Measurements from ENCODE around the gene HAND2. TPM values are rescaled to one million over a fixed set of nuclear protein-coding genes. Genes with fewer than 3 reads are reported as not detected.

The HAND2 gene
- polyA plus RNA-seq, 1 experiment: 2.4 TPM

DNA sequence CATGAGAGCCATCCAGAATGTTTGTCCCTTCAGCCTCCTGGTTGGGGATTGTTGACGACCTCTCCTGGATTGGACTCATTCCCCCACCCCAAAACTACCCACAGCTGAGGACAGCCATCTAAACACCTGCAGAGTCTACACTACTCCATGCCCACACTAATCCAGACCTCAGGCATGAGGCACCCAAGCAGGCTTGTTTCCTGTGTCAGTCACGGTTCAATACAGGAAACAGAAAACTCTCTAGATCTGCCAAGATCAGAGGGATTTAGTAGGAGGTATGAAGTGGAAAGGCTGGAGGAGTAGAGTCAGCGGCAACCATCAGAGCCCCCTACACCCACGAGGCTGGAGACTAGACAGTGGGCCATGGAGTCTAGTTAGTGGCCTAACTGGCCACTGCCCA, 37.7 kb downstream of the HAND2 start:
- Histone ChIP-seq H3K27ac (ENCODE audit: low read depth, low read length) (no peak overlapping the region), H3K9me3 (ENCODE audit: control insufficient read depth, insufficient read depth, low read length) (no peaks in the 10 kb centered on the region), H3K4me3 (ENCODE audit: low read depth, low read length) (no peak overlapping the region), H3K27me3 (ENCODE audit: control insufficient read depth, insufficient read depth, low read length) (peaks cover 6% of the 10 kb centered on the region)
- TF ChIP-seq, protein P1, sequence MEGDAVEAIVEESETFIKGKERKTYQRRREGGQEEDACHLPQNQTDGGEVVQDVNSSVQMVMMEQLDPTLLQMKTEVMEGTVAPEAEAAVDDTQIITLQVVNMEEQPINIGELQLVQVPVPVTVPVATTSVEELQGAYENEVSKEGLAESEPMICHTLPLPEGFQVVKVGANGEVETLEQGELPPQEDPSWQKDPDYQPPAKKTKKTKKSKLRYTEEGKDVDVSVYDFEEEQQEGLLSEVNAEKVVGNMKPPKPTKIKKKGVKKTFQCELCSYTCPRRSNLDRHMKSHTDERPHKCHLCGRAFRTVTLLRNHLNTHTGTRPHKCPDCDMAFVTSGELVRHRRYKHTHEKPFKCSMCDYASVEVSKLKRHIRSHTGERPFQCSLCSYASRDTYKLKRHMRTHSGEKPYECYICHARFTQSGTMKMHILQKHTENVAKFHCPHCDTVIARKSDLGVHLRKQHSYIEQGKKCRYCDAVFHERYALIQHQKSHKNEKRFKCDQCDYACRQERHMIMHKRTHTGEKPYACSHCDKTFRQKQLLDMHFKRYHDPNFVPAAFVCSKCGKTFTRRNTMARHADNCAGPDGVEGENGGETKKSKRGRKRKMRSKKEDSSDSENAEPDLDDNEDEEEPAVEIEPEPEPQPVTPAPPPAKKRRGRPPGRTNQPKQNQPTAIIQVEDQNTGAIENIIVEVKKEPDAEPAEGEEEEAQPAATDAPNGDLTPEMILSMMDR (IDR thresholded peaks at IDR 0.05; ENCODE audit: low read depth, low read length): no peak
- no peak for DNase-seq (ENCODE audit: low read depth, low spot score)
- ChIA-PET CTCF (interaction anchor here (0.6 kb wide), 1 partner anchor 75 kb away, joined by 3 read pairs; no protein-coding TSS in a partner anchor), POLR2A (interaction anchor here (0.7 kb wide), 2 partner anchors 15 to 303 kb away, joined by 3 read pairs; no protein-coding TSS in a partner anchor)

DNA sequence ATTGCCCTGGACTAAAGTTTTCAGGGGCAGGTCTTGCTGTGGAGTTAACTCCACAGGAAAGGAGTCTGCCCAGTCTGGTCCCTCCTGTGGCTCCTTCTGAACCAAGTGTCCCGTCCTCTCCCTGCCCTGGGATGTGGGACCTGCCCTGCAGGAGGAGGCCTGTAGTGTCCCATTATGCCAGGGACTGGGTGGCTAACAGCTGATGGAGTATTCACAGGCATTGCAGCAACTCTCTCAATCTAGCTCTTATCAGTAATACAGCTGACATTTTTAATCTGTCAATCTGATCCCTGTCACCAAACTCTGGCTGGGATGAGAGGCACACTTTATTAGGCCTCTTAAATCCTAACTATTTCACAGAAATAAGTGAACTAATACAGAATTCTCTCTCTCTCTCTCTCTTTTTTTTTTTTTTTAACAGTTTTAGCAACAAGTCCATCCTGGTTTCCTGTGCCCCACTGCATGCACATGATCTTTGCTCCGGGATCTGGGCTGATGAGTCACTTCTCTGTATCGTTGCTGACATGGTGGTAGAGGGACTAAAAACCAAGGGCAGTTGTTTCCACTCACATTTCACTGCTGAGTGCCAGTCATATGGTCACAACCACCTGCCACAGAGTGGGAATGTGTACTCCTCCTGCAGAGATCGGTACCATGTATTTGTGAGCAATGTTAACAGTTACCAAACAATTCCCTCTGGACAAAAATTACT, 39.1 kb downstream of the HAND2 start:
- ChIA-PET POLR2A (interaction anchor here (0.7 kb wide), 1 partner anchor 67 kb away, joined by 4 read pairs; no protein-coding TSS in a partner anchor), CTCF (interaction anchor here (0.8 to 1.5 kb wide), 3 partner anchors 42 to 172 kb away, joined by 3 to 4 read pairs (median 4); no protein-coding TSS in a partner anchor)
- Histone ChIP-seq H3K27ac (ENCODE audit: low read depth, low read length) (no peak overlapping the region), H3K27me3 (ENCODE audit: control insufficient read depth, insufficient read depth, low read length) (peaks cover 6% of the 10 kb centered on the region), H3K4me3 (ENCODE audit: low read depth, low read length) (no peak overlapping the region), H3K9me3 (ENCODE audit: control insufficient read depth, insufficient read depth, low read length) (no peaks in the 10 kb centered on the region)
- TF ChIP-seq, protein P1 (IDR thresholded peaks at IDR 0.05; ENCODE audit: low read depth, low read length): no peak
- DNase-seq (ENCODE audit: low read depth, low spot score): peak; percentile 26

DNA sequence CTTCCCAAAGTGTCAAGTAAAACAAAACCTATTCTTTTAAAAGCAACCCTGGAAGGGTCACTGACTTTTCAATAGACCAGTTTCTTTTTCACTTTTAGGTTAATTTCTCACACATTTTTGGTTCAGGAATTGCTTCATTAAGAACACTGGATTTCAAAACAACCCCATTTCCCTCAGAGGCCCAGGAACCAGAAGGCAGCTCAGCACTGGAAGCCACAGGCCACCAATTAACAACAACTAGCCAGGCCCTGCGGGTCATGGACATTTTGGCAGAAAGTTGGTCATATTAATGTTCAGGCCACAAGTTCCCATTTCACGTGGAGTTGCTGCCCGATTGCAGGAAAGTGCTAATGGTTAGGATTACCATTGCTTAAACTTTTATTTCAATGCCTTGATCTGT, 39.8 kb downstream of the HAND2 start:
- Histone ChIP-seq H3K9me3 (ENCODE audit: control insufficient read depth, insufficient read depth, low read length) (no peaks in the 10 kb centered on the region), H3K27me3 (ENCODE audit: control insufficient read depth, insufficient read depth, low read length) (peaks cover 6% of the 10 kb centered on the region), H3K4me3 (ENCODE audit: low read depth, low read length) (no peak overlapping the region), H3K27ac (ENCODE audit: low read depth, low read length) (no peak overlapping the region)
- TF ChIP-seq, protein P1 (IDR thresholded peaks at IDR 0.05; ENCODE audit: low read depth, low read length): no peak
- POLR2A ChIA-PET: interaction anchor here (0.6 to 0.7 kb wide), 2 partner anchors 67 to 156 kb away, joined by 3 to 4 read pairs; partner anchors contain the start of gene HMGB2
- CTCF ChIA-PET: interaction anchor here (1.0 to 1.5 kb wide), 2 partner anchors 70 to 171 kb away, joined by 4 read pairs; no protein-coding TSS in a partner anchor
- DNase-seq (ENCODE audit: low read depth, low spot score): no peak

DNA sequence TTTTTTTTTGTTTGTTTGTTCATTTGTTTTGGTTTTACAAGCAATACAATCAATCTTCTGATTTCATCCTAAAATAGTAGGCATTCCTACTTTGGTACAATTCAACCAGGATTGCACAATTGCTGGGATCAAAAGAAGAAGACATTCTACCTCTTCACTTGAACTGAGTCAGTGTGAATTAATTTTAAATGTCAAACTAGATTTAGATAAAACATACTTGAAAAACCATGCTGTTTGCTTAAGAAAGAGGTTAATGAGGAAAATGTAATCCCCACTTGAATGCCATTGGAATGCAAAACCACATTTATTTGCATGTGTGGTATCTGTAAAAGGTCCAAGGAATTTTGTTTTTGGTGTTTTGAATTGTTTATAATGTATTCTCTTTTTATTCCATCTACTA, 40.5 kb downstream of the HAND2 start:
- Histone ChIP-seq H3K9me3 (ENCODE audit: control insufficient read depth, insufficient read depth, low read length) (no peaks in the 10 kb centered on the region), H3K4me3 (ENCODE audit: low read depth, low read length) (no peak overlapping the region), H3K27me3 (ENCODE audit: control insufficient read depth, insufficient read depth, low read length) (peaks cover 2% of the 10 kb centered on the region), H3K27ac (ENCODE audit: low read depth, low read length) (no peak overlapping the region)
- CTCF ChIA-PET: interaction anchor here (1.4 kb wide), 1 partner anchor 69 kb away, joined by 9 read pairs; no protein-coding TSS in a partner anchor
- POLR2A ChIA-PET: interaction anchor here (0.6 to 0.9 kb wide), 2 partner anchors 155 to 770 kb away, joined by 3 to 4 read pairs; partner anchors contain the start of gene HMGB2
- TF ChIP-seq, protein P1 (IDR thresholded peaks at IDR 0.05; ENCODE audit: low read depth, low read length): no peak
- DNase-seq (ENCODE audit: low read depth, low spot score): peak; percentile 80

DNA sequence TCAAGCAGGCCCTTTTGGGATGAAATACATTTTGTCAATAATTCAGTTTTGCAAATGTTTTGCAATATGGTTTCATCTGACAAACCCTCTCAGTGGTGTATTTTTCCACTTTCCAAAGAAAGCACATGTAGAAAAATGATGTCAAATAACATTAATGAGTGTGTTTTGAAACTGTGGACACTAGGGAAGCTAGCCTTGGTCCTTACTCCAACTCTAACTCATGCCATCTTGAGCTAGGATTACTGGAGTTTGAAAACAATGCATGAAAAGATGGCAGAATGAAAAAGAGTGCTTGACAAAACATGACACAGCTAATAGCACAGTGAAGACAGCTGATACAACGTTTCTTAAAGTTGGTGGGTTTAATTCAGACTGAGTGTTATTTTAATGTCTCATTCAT, 41.4 kb downstream of the HAND2 start:
- DNase-seq (ENCODE audit: low read depth, low spot score): no peak
- H3K4me3 ChIP-seq (ENCODE audit: low read depth, low read length): no peak overlapping the region
- no peaks in the 10 kb centered on the region for H3K9me3 ChIP-seq (ENCODE audit: control insufficient read depth, insufficient read depth, low read length)
- POLR2A ChIA-PET: interaction anchor here (0.9 kb wide), 1 partner anchor 771 kb away, joined by 4 read pairs; no protein-coding TSS in a partner anchor
- H3K27me3 ChIP-seq (ENCODE audit: control insufficient read depth, insufficient read depth, low read length): no peaks in the 10 kb centered on the region
- TF ChIP-seq, protein P1 (IDR thresholded peaks at IDR 0.05; ENCODE audit: low read depth, low read length): no peak
- no peak overlapping the region for H3K27ac ChIP-seq (ENCODE audit: low read depth, low read length)
- CTCF ChIA-PET: interaction anchor here (1.2 to 1.4 kb wide), 2 partner anchors 68 to 71 kb away, joined by 4 to 9 read pairs; no protein-coding TSS in a partner anchor

Measured in AG04450 (cell line).